ENCODE data around the gene FNDC3A. TPM values are rescaled to one million over a fixed set of nuclear protein-coding genes. Genes with fewer than 3 reads are reported as not detected.
"Not testable (repeated sequence)": the region's sequence is repeated elsewhere in the genome, so short reads cannot be mapped to it uniquely, and the experiment has no call there.

FNDC3A gene
- polyA plus RNA-seq, 12 donors: 33.6 to 52.9 (median 44.9) TPM; not detected in 1

GRCh38 chr13:49134305-49134704 is 158.6 kb downstream of the FNDC3A start:
- no peak for DNase-seq

- DNase-seq: not testable (repeated sequence)
Observed at GRCh38 chr13:49137138-49137643, 161.5 kb downstream of the FNDC3A start.

DNA sequence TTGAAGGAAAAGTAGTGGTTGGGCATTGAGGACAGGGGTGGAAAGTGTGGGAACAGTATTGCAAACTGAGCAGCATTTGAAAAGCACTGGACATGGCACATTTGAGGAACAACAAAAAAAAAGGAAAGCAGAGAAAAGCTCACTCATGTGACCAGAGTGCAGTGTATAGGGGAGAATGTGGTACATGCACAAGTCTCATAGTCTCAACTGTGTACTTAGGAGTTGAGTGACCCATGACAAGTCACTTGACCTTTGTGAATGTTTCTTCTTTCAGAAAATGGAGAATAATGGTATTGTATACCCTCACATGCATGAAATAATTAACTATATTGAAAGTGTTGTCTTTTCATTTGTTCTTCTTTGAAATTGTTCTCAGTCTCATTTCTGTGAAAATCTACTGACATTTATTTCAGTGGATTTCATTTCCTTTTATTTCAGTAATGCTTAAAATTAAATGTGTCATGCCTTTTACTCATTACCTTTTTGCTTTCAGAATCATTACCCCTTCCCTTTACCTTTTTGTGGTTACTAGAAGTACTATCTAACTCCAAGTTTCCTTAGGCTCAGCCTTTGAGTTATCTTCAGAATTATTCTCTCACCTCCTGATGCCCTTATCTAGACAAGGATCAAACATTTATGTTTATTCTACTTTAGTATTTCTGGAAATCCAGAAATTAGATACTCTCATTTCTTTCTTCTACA is 165.3 kb downstream of the FNDC3A start:
- no peak for DNase-seq

GRCh38 chr13:49146950-49147355 is 171.2 kb downstream of the FNDC3A start:
- DNase-seq: no peak

DNA sequence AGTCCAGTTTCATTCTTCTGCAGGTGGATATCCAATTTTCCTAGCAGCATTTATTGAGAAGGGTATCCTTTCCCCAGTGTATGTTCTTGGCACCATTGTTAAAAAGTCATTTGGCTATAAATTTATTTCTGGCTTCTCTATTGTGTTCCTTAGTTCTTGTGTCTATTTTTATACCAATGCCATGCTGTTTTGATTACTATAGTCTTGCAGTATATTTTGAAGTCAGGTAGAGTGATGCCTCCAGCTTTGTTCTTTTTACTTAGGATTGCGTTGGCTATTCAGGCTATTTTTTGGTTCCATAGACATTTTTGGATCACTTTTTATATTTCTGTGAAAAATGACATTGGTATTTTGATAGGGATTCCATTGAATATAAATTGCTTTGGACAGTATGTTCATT is 172.7 kb downstream of the FNDC3A start:
- no peak for DNase-seq

DNA sequence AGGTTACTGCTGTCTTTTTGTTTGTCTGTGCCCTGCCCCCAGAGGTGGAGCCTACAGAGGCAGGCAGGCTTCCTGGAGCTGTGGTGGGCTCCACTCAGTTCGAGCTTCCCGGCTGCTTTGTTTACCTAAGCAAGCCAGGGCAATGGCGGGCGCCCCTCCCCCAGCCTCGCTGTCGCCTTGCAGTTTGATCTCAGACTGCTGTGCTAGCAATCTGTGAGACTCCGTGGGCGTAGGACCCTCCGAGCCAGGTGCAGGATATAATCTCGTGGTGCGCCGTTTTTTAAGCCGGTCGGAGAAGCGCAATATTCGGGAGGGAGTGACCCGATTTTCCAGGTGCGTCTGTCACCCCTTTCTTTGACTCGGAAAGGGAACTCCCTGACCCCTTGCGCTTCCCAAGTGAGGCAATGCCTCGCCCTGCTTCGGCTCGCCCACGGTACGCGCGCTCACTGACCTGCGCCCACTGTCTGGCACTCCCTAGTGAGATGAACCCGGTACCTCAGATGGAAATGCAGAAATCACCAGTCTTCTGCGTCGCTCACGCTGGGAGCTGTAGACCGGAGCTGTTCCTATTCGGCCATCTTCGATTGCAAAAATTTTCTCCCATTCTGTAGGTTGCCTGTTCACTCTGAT is 182.4 kb downstream of the FNDC3A start:
- DNase-seq: not testable (repeated sequence)

- DNase-seq: not testable (repeated sequence)
Observed at GRCh38 chr13:49163162-49163561, 187.4 kb downstream of the FNDC3A start.

DNA sequence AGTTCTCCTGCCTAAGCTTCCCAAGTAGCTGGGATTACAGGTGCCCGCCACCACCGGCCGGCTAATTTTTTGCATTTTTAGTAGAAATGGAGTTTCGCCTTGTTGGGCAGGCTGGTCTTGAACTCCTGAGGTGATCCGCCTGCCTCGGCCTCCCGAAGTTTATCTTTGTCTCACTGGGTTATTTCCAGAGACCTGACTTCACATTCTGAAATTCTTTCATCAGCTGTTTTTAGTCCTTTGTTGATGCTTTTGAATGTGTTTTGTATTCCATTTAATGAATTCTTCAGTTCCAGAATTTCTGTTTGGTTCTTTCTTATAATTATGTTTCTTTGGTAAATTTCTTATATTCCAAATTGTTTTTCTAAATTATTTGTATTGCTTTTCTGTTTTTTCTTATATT is 189.0 kb downstream of the FNDC3A start:
- no peak for DNase-seq

DNA sequence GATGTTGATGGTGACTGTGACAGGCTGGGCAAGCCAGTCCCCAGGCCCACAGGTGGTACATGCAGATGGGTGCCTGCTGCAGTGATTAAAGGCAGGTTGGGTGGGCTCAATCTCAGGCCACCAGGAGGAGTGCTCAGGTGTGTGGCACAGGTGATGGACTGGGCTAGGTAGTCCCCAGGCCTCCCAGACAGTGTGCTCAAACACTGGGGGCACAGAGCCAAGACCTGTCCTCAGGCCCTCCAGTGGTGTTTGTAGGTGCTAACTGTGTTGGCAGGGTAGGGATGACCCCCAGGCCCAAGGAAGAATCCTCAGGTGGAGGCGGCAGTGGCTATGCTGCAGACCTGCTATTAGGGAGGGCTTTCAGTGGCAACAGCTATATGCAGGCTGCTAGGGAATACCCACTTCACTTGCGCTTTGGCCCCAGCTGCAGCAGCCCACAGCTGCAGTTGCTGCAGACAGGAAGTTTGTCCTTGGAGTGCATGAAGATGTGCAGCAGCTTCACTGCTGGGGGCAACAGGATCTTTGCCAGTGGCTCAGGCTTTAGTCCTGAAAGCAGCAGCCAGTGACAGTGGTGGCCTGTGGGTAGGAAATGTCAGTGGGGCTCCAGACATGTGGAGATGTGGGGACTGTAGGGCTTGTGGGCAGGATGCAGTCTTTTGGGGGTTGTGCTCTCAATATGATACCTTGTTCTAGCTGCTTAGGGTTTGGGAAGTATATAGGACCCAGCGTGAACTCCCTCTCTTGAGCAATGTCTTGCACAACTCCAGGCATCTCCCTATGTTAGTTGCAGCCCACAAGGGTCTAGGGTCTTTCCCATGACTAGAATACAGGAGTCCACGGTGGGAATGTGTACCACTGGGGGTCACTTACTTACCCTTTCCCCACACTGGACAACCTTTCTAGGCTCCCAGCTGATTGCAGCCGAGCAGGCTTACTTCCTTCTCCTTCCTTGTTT is 190.4 kb downstream of the FNDC3A start:
- no peak for DNase-seq

DNA sequence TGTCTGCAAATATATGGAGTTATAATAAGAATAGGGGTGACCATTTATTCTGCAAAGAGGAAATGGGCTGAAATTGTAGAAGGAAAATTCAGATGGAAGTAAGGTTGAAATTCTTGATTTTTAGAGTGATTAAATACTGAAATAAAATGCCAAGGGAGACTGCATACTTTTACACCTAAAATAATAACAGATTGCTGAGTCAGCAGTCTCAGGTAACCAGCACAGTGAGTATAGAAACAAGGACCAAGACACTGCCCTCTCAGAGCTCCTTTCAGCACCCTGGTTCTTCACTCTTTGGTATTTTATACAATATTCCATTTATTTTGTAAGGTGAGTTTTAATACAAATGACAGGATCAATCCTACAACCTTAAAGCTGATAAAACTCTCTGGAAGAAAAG is 195.6 kb downstream of the FNDC3A start:
- no peak for DNase-seq

DNA sequence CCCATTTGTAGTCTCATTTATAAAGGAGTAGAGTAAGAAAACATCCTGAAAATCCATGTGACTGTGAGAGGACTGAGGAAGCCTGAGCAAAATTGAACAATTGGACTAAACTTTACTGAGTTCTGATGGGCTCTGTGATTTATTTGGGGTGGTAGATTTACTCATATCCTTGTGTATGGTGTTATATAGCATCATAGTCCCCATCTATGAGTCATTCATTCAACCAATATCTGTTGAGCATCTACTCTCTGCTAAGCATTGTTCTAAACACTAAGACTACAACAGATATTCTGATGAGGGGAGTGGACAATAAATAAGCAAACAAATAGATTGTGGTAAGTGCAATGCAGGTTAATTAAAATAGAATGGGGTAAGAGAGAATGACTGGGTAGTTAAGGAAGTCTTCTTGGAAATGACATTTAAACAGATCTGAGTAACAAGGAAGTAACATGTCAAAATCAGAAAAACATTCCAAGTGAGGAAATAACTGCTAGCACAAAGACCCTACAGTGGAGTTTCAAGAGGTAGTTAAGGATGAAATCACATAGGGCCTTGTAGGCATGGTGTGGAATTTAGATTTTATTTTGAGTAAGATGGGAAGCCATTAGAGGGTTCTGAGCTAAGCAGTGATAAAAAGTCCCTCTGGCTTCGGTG is 208.1 kb downstream of the FNDC3A start:
- DNase-seq: no peak

DNA sequence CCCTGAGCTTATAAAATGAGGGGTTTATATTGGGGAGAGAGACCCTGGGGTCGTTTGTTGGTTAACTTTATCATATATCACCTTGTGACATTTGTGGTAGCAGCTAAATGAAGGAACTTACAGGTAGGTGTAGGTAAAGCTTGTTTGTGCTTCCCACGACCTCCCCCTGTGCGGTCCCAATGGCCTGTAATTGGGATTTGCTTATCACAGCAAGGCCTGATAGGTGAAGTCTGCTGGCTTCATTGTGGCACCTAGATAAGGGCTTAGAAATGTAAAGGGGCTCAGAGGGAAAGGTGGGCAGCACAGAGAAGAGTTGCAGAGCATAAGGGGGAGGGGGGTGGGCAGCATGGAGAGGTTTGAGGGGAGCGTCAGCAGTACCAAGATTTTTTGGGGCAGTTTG is 208.9 kb downstream of the FNDC3A start:
- DNase-seq: no peak

- peak; percentile 2 for DNase-seq
Observed at GRCh38 chr13:49185264-49185663, 209.6 kb downstream of the FNDC3A start.

DNA sequence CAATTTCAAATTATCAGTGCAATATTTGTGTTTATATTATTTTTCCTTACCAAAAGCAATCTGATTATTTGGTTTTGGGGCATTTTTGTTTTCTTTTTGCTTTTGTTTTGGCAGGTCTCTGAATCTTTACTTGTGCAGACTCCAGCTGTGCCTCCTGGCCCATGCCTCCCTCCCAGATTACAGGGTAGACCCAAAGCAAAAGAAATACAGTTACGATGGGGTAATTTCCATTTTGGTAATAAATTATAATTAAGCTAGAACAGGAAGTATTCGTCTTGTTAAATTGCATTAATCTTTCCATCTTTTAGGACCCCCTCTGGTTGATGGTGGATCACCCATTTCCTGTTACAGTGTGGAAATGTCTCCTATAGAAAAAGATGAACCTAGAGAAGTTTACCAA is 215.2 kb downstream of the FNDC3A start:
- no peak for DNase-seq

DNA sequence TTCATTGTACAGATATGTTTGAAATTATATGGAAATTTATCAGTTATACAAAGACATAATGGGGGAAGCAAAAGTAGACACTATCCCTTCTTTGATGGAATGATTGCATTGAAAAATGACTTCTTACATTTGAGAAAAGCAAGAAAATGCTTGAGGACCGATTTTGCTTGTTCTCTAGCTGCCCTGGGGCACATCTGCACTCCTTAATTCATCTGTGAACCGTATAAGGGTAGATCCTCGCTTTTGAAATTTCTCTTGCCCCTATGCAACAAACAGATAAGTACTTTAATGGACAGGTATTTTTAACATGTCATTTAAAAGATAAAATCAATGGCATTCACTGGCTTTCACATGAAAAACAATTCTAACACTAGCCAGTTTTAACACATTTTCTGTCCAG is 230.9 kb downstream of the FNDC3A start:
- no peak for DNase-seq

- no peak for DNase-seq
Observed at GRCh38 chr13:49208619-49209018, 232.9 kb downstream of the FNDC3A start.

DNA sequence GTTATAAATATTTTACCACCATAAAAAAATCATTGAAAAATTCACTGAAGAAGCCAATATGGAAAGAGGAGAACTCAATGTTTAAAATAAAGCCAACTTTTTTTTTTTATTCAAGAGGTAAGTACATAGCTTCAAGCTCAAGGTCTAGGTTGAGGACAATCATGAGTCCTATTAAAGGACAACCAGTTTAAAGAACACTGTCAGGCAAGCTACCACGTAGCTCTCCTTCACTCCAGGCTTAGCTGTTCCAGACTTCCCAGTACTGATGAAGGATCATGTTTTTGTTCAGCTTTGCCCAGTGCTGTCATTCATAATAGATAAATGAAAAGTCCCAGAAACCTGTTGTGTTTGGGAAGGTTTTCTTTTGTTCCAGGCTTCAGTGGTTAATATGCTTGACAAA is 234.4 kb downstream of the FNDC3A start:
- no peak for DNase-seq

DNA sequence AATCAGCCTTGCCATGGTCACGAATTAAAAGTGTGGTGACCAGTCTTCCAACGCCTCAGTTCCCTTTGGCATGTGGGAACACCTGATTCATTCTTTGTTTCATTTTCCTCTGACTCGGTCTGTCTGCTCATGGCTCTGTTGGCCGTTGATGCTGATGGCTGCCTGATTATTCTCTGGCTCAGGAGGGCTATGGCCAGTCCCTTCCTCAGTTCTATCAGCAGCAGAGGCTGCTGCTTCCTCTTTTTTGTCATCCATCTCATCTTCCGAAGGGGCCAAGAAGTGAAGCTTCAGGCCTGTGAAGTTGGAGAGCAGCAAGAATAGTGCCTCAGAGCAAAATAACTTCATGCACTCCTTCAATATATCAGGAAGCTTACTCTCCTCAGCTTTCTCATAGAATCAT is 235.0 kb downstream of the FNDC3A start:
- no peak for DNase-seq

- DNase-seq: no peak
Observed at GRCh38 chr13:49213539-49213938, 237.8 kb downstream of the FNDC3A start.

- no peak for DNase-seq
Observed at GRCh38 chr13:49213997-49214916, 238.5 kb downstream of the FNDC3A start.

DNA sequence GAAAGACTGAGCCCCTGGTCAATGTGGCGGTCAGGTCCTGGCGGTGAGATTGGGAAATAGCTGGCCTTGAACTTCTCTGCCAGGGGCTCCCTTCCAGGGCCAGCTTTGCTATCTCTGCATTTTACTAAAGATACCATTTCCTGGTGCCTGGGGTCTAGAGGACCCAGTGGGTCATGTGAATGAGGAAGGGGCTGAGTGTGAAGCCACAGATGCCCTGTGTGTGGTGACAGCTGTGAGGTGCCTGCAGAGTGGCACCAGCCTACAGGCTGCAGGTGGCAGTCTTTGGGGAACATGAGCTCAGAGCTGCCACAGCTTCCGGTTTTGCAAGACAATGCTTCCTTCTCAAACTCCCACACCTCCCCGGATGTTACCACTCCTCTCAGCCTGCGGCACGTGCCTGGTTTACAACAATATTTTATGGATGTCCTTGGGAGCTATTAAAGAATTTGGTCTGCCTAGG is 239.2 kb downstream of the FNDC3A start:
- no peak for DNase-seq
